ENCODE measurements around the gene CMC2. TPM values are rescaled to one million over a fixed set of nuclear protein-coding genes. Genes with fewer than 3 reads are reported as not detected.

The CMC2 gene
- total and polyA plus RNA-seq, 3 donors from 2014 or later: 63.7 to 184 (median 84.1) TPM

GRCh38 chr16:80924372-80924978, 82.2 kb downstream of the CMC2 start:
- Histone ChIP-seq H3K9me3 (no peaks in the 10 kb centered on the region), H3K4me3 (no peak overlapping the region), H3K27me3 (no peaks in the 10 kb centered on the region), H3K36me3 (ENCODE audit: low read depth, missing control alignments) (no peaks in the 10 kb centered on the region), H3K4me1 (no peaks in the 10 kb centered on the region), H3K27ac (no peak overlapping the region)
- intact Hi-C loops (cut with DNase I; ENCODE audit: low total_unique reads): loop anchor here (10.0 kb wide), 1 partner anchor 60 kb away; no protein-coding TSS in a partner anchor
- DNase-seq: peak; percentile 76
- no peak for TF ChIP-seq POLR2A (IDR thresholded peaks at IDR 0.05)
- peak; percentile 11 to 34 (median 16) for TF ChIP-seq CTCF (IDR thresholded peaks at IDR 0.05)
- WGBS, 2 donors: 32 to 42% methylated on average over 8 of the region's 8 CpGs

GRCh38 chr16:80923356-80923755, 83.3 kb downstream of the CMC2 start:
- Histone ChIP-seq H3K27ac (no peak overlapping the region), H3K27me3 (no peaks in the 10 kb centered on the region), H3K4me1 (no peaks in the 10 kb centered on the region), H3K9me3 (no peaks in the 10 kb centered on the region), H3K4me3 (no peak overlapping the region), H3K36me3 (ENCODE audit: low read depth, missing control alignments) (no peaks in the 10 kb centered on the region)
- no peak for DNase-seq
- TF ChIP-seq CTCF (IDR thresholded peaks at IDR 0.05) (no peak), POLR2A (IDR thresholded peaks at IDR 0.05) (no peak)
- intact Hi-C loops (cut with DNase I; ENCODE audit: low total_unique reads): loop anchor here (10.0 kb wide), 1 partner anchor 61 kb away; no protein-coding TSS in a partner anchor
- 93 to 97% methylated on average over 4 of the region's 4 CpGs for WGBS, 2 donors

Other genes starting within 250 kb of the CMC2 start
- 10 to 100 TPM; 60.4 to 63.7 TPM for gene CDYL2, start 202.3 kb downstream of the CMC2 start, total RNA-seq
- gene CDYL2, start 202.3 kb downstream of the CMC2 start, polyA plus RNA-seq (ENCODE audit: insufficient read depth, low read depth, low replicate concordance): 31.2 TPM
- gene CENPN, start 329 bp upstream of the CMC2 start, total RNA-seq: 10 to 100 TPM; 11.5 to 39.1 TPM
- 19.3 TPM for gene CENPN, start 329 bp upstream of the CMC2 start, polyA plus RNA-seq (ENCODE audit: insufficient read depth, low read depth, low replicate concordance)
- 10 to 100 TPM; 53.6 to 65.2 TPM for gene ATMIN, start 29.0 kb upstream of the CMC2 start, total RNA-seq
- gene ATMIN, start 29.0 kb upstream of the CMC2 start, polyA plus RNA-seq (ENCODE audit: insufficient read depth, low read depth, low replicate concordance): 97.3 TPM
- gene C16orf46, start 70.4 kb upstream of the CMC2 start, total RNA-seq: 10 to 100 TPM; 10.2 to 15.2 TPM
- gene C16orf46, start 70.4 kb upstream of the CMC2 start, polyA plus RNA-seq (ENCODE audit: insufficient read depth, low read depth, low replicate concordance): 7.7 TPM
- gene GCSH, start 89.5 kb upstream of the CMC2 start, total RNA-seq: 10 to 100 TPM; 10.3 to 18.4 TPM
- 19.4 TPM for gene GCSH, start 89.5 kb upstream of the CMC2 start, polyA plus RNA-seq (ENCODE audit: insufficient read depth, low read depth, low replicate concordance)
- 1 to 10 TPM in 1 of 2 donors, under 1 TPM in 1; 0.87 to 1.2 TPM for gene BCO1, start 231.8 kb upstream of the CMC2 start, total RNA-seq
- gene BCO1, start 231.8 kb upstream of the CMC2 start, polyA plus RNA-seq (ENCODE audit: insufficient read depth, low read depth, low replicate concordance): 0.62 TPM

Data from testis (tissue), 3 donors.